Erythroblast (primary cell): ENCODE results near the gene IL1RAP.

Experiments used
- GATA1 ChIP-seq: IDR thresholded peaks from 2 replicates; pipeline ENCODE4 v1.6.1; 2011; ENCODE audit warnings: low read depth, mild to moderate bottlenecking, control low read depth, low read length, moderate library complexity
- POLR2A ChIP-seq: IDR thresholded peaks from 2 replicates; pipeline ENCODE4 v1.6.1; 2011; ENCODE audit warnings: mild to moderate bottlenecking, low read length

DNA sequence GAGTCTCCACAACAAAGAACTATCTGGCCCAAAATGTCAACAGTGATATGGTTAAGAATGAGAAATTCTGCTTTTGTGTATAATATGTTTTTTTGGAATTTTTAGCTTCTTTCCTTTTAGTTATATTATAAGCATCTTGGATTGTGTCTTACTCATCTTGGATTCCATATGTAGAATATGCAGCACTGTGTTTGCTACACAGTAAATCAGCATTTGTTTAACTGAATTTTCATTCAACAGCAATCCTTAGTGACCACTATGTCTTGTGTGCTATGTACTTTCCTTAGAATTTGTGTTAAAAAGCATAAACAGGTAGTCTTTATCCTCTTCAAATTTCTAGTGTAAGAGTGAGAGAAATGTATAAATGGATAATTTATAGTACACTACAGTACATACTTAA is 46.0 kb upstream of the IL1RAP start:
- TF ChIP-seq POLR2A = no peak
- no peak for TF ChIP-seq GATA1
